Measurements from ENCODE around the gene PPEF1.

Gene PPEF1

GRCh38 chrX:18707426-18708049 lies at the start of gene PPEF1:
Gene PPEF1 (plus strand): TSS chrX:18707645. CDS start chrX:18707781, 136 bp downstream.
- DNase-seq (ENCODE audit: low read depth, low spot score): peak; percentile 16
- Histone ChIP-seq H3K36me3 (ENCODE audit: insufficient read depth, low read length) (no peaks in the 10 kb centered on the region), H3K9me3 (ENCODE audit: low read depth, low read length) (no peaks in the 10 kb centered on the region), H3K4me3 (peak within 1 kb of the TSS; percentile 50), H3K27ac (peak within 1 kb of the TSS; percentile 56; the same call in 1 of the 2 replicates), H3K9ac (ENCODE audit: insufficient read length) (peak within 1 kb of the TSS; percentile 9)
- TF ChIP-seq POLR2AphosphoS5 (IDR thresholded peaks at IDR 0.05; ENCODE audit: borderline replicate concordance, low read depth, low read length): no peak
- TF ChIP-seq EZH2 (IDR thresholded peaks at IDR 0.05): no peak
- no peak for TF ChIP-seq FOXP2 (optimal IDR thresholded peaks at IDR 0.05; ENCODE audit: control extremely low read depth, extremely low read length, insufficient read depth)

- Histone ChIP-seq H3K9ac (ENCODE audit: insufficient read length) (no peak overlapping the region), H3K9me3 (ENCODE audit: low read depth, low read length) (no peaks in the 10 kb centered on the region), H3K27ac (no peak overlapping the region), H3K36me3 (ENCODE audit: insufficient read depth, low read length) (no peaks in the 10 kb centered on the region), H3K4me3 (no peak overlapping the region)
- TF ChIP-seq FOXP2 (optimal IDR thresholded peaks at IDR 0.05; ENCODE audit: control extremely low read depth, extremely low read length, insufficient read depth): no peak
- TF ChIP-seq EZH2 (IDR thresholded peaks at IDR 0.05): no peak
- TF ChIP-seq POLR2AphosphoS5 (IDR thresholded peaks at IDR 0.05; ENCODE audit: borderline replicate concordance, low read depth, low read length): no peak
- no peak for DNase-seq (ENCODE audit: low read depth, low spot score)
These were observed 46.2 kb upstream of the PPEF1 start for GRCh38 chrX:18661273-18661672.

DNA sequence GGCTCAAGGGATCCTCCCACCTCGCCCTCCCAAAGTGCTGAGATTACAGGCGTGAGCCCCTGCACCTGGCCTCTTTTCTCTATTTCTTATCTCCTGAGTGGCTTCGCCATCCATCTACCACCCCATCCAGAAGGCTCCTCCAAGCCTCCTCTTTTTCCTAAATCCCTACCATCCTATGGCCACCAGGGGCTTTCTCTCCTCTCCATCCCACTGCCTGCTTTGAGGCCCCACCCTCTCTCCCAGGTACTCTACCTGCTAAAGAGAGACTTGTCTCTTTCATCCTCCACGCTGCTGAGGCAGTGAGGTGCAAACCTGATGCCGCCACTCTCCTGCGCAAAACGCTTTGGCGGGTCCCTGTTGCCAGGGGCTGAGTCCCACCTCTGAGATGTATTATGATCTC lies 42.5 kb upstream of the PPEF1 start:
- no peaks in the 10 kb centered on the region for H3K36me3 ChIP-seq (ENCODE audit: insufficient read depth, low read length)
- TF ChIP-seq EZH2 (IDR thresholded peaks at IDR 0.05) (no peak), POLR2AphosphoS5 (IDR thresholded peaks at IDR 0.05; ENCODE audit: borderline replicate concordance, low read depth, low read length) (no peak), FOXP2 (optimal IDR thresholded peaks at IDR 0.05; ENCODE audit: control extremely low read depth, extremely low read length, insufficient read depth) (no peak)
- H3K4me3 ChIP-seq: no peak overlapping the region
- no peak overlapping the region for H3K9ac ChIP-seq (ENCODE audit: insufficient read length)
- no peak for DNase-seq (ENCODE audit: low read depth, low spot score)
- H3K9me3 ChIP-seq (ENCODE audit: low read depth, low read length): no peaks in the 10 kb centered on the region
- H3K27ac ChIP-seq: no peak overlapping the region

GRCh38 chrX:18666614-18667013 lies 40.8 kb upstream of the PPEF1 start:
- TF ChIP-seq FOXP2 (optimal IDR thresholded peaks at IDR 0.05; ENCODE audit: control extremely low read depth, extremely low read length, insufficient read depth) (no peak), EZH2 (IDR thresholded peaks at IDR 0.05) (no peak), POLR2AphosphoS5 (IDR thresholded peaks at IDR 0.05; ENCODE audit: borderline replicate concordance, low read depth, low read length) (no peak)
- no peak for DNase-seq (ENCODE audit: low read depth, low spot score)
- no peaks in the 10 kb centered on the region for H3K36me3 ChIP-seq (ENCODE audit: insufficient read depth, low read length)
- H3K27ac ChIP-seq: no peak overlapping the region
- no peak overlapping the region for H3K4me3 ChIP-seq
- H3K9ac ChIP-seq (ENCODE audit: insufficient read length): no peak overlapping the region
- H3K9me3 ChIP-seq (ENCODE audit: low read depth, low read length): no peaks in the 10 kb centered on the region

DNA sequence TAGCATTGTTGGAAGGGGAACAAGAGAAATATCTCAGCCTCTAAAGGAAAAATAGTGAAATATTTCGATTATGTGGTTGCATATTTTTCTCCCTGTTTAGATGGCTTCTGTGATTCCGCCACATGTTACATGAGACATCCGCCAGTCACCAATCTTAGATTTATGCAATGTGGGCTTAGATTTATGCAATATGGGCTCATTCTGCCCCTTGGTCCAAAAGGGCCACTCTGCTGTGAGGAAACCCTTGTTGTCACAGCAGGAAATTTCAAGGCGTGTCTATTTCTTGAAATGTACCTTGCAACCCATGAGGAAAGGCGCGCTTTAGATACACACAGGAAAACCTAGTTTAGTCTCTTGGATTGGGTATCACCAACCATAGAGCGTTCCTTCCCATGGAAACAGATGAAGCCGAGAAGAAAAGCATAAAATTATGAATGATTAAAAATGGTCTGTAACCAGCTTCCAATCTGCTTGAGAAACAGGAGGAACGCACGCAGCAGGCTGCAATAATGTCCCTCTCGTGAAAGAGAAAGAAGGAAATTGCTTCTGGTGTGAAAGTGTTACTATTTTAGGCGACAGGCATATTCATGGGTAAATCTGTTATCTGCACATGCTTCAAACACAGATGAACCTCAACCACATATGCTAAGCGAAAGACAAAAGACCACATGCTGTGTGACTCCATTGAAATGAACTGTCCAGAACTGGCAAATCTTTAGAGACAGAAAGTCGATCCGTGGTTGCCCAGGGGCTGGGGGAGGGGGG lies 39.2 kb upstream of the PPEF1 start:
- H3K4me3 ChIP-seq: no peak overlapping the region
- H3K36me3 ChIP-seq (ENCODE audit: insufficient read depth, low read length): no peaks in the 10 kb centered on the region
- H3K27ac ChIP-seq: no peak overlapping the region
- TF ChIP-seq FOXP2 (optimal IDR thresholded peaks at IDR 0.05; ENCODE audit: control extremely low read depth, extremely low read length, insufficient read depth) (no peak), POLR2AphosphoS5 (IDR thresholded peaks at IDR 0.05; ENCODE audit: borderline replicate concordance, low read depth, low read length) (no peak), EZH2 (IDR thresholded peaks at IDR 0.05) (no peak)
- H3K9ac ChIP-seq (ENCODE audit: insufficient read length): no peak overlapping the region
- H3K9me3 ChIP-seq (ENCODE audit: low read depth, low read length): no peaks in the 10 kb centered on the region
- no peak for DNase-seq (ENCODE audit: low read depth, low spot score)

DNA sequence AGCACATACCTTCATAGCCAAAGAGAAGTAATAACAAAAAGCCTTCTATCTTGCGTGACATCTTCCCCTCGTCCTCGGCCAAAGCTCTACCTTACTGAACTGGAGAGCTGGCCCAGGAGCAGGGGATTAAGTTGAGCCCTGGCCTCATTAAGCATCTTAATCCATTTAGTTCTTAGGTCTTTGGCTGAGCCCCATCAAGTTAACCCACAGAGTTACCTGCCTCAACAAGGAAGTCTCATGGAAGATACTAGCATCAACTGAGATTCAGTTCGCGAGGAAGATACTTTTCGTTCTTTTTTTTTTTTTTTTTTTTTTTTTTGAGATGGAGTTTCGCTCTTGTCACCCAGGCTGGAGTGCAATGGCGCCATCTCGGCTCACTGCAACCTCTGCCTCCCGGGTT lies 35.4 kb upstream of the PPEF1 start, which contains the start of gene RS1:
RS1 (minus strand) TSS at position 101 of the 400 bp plus-strand sequence; CDS start at position 61, 40 bp downstream.
- TF ChIP-seq FOXP2 (optimal IDR thresholded peaks at IDR 0.05; ENCODE audit: control extremely low read depth, extremely low read length, insufficient read depth) (no peak), EZH2 (IDR thresholded peaks at IDR 0.05) (no peak), POLR2AphosphoS5 (IDR thresholded peaks at IDR 0.05; ENCODE audit: borderline replicate concordance, low read depth, low read length) (no peak)
- Histone ChIP-seq H3K36me3 (ENCODE audit: insufficient read depth, low read length) (no peaks in the 10 kb centered on the region), H3K9me3 (ENCODE audit: low read depth, low read length) (no peaks in the 10 kb centered on the region), H3K9ac (ENCODE audit: insufficient read length) (no peak within 1 kb of the TSS), H3K27ac (no peak within 1 kb of the TSS), H3K4me3 (no peak within 1 kb of the TSS)
- no peak for DNase-seq (ENCODE audit: low read depth, low spot score)

DNA sequence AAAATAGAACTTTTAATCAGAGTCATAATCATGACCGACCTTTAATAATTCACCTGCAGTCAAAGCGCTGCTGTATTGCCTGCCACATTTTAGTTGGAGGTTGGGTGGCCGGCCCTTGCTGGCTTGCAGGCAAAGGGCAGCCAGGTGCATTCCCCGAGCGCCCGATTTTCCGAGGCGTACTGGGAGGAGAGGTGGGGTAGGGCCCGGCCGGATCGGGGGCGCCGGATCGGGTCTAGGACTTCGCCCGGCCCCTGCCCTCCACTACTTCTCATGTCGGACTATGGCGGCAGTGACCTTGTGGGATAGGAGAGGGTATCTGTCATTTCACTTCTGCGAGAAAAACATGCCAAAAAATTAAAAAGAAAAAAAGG lies 33.0 kb upstream of the PPEF1 start:
- H3K9ac ChIP-seq (ENCODE audit: insufficient read length): peak overlapping the region; percentile 74
- no peak overlapping the region for H3K27ac ChIP-seq
- no peak for DNase-seq (ENCODE audit: low read depth, low spot score)
- H3K9me3 ChIP-seq (ENCODE audit: low read depth, low read length): no peaks in the 10 kb centered on the region
- TF ChIP-seq POLR2AphosphoS5 (IDR thresholded peaks at IDR 0.05; ENCODE audit: borderline replicate concordance, low read depth, low read length): no peak
- no peak for TF ChIP-seq FOXP2 (optimal IDR thresholded peaks at IDR 0.05; ENCODE audit: control extremely low read depth, extremely low read length, insufficient read depth)
- no peak for TF ChIP-seq EZH2 (IDR thresholded peaks at IDR 0.05)
- peak overlapping the region; percentile 89 for H3K4me3 ChIP-seq
- no peaks in the 10 kb centered on the region for H3K36me3 ChIP-seq (ENCODE audit: insufficient read depth, low read length)

Measured in SK-N-MC (cell line).